H4 (cell line): ENCODE data around the gene PRKAA1. TPM values are rescaled to one million over a fixed set of nuclear protein-coding genes. Genes with fewer than 3 reads are reported as not detected.
A peak's percentile ranks its signal among the peaks of the same experiment; 100 is the strongest.

Experiments used
- DNase-seq: peaks from one replicate; pipeline ENCODE4 v3.0.0-alpha.2; 2015; ENCODE audit warnings: low spot score
- total RNA-seq: library from RNA; depleted of rRNA; stranded (reverse); fragments of >200 nt; shearing (Covaris generic); gene quantifications from 2 replicates; pipeline ENCODE4 v1.2.3, GENCODE V29; 2014

Gene PRKAA1
- total RNA-seq, 1 experiment from 2014 or later = 75.6 TPM

DNA sequence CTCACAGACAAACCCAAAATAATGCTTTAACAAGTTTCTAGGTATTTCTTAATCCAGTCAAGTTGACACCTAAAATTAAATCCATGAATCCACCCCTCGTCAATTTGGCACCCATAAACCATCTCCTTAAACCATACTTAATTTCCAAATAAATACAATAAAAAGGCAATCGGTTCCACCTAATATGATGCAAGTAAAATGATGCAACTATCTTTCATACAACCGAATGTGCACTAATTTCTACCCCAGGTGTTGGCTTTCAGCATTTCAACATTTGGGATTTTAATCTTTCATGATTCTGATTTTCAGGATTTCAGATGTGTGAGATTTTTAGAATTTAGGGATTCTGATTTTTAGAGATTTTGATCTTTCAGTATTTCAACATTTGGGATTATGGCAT is 17.3 kb downstream of the PRKAA1 start:
- no peak for DNase-seq

DNA sequence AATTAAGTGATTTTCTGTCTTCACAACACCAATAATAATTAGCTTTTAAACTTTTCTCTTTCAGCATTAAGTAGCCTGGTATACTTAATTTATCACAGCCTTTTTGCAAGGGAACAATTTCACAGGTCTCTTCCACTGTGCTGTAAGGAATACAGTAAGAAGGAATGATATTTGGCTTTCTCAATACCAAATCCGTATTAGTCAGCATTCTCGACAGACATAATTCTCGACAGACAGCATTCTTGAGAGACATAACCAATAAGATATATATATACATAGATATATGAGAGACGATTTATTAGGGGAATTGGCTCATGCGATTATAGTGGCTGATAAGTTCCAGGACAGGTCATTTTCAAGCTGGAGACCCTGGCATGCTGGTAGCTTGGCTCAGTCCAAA is 18.0 kb downstream of the PRKAA1 start:
- DNase-seq = no peak

DNA sequence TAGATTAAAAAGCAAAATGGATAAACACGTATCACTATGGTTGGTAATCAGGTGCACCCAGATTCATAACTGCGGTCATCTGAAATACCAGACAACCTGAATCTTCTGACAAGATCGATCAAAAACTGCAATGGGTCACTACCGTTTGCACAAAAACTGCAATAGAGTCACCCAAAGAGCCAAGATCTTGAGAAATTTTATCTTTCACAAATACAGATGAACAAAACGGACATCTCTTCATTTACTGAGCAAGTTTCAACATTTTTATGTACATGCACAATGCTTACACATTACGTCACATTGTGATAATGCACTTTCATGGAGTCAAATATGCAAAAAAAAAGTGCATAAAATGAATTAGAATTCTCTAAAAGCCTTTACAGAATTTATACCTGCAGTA is 18.6 kb downstream of the PRKAA1 start:
- no peak for DNase-seq

DNA sequence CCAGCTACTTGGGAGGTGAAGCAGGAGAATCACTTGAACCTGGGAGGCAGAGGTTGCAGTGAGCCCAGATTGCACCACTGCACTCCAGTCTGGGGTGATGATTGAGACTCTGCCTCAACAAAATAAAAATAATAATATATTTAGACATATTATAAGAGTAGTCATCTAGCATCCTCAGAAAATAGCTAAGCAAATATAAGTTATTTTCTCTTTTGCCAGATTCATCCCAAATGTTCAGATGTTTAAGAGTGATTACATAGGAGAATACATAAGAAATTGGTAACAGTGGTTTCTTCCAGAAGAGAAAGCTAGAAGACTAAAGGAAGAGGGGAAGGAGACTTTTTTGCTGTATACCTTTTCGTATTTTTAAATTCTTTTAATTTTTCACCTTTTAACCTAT is 20.0 kb downstream of the PRKAA1 start:
- no peak for DNase-seq

GRCh38 chr5:40776658-40776977 is 21.6 kb downstream of the PRKAA1 start:
- no peak for DNase-seq

GRCh38 chr5:40775846-40776657 is 22.1 kb downstream of the PRKAA1 start:
- no peak for DNase-seq

GRCh38 chr5:40775085-40775845 is 22.9 kb downstream of the PRKAA1 start:
- DNase-seq = no peak

DNA sequence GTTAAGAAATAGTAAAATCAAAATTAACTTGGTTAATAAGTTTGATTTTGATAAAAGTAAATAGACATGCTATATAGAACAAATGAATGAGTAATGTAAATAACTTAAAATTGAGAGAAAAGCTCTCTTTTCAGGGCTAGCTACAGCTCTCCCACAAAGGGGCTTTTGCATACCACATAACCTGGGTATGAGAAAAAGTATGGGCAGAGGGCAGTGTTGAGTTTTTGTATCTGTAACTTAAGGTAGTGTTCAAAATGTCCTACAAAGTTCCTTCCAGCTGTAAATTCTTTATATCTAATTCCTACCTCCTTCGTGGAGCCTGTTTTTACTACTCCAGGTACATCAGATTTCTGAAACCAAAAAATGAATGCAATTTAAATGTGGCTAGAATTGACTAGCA is 23.6 kb downstream of the PRKAA1 start:
- DNase-seq = no peak

DNA sequence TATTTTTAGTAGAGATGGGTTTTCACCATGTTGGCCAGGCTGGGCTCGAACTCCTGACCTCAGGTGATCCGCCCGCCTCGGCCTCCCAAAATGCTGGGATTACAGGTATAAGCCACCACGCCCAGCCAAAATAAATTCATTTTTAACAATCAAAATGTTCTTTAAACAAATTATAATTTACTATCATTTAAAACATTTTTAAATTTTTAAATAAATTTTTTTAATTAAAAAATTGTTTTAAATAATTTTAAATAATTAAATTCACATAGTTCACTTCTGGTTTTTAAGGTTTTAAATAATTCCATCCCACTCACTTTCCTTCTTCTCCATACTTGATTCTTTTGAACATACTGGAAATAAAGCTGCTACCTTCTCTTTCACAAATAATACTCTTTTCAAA is 27.4 kb downstream of the PRKAA1 start:
- no peak for DNase-seq

DNA sequence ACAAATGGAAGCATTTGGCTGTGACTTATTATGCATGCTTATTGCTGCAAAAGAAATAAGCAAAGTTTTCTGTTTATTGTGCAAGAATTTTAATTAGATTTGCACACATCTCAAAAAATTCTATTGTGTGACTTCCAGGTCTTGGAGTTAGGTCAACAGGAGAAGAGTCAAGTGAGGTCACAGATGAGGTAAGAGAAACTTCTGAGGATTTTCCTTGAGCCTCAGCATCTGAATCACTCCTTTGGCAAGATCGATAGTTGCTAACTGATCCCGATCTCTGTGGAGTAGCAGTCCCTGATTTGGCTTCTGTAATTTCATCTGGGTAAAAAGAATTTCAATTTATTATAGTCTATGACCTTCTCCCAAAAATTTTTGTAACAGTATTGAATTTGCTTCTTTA is 35.5 kb downstream of the PRKAA1 start:
- no peak for DNase-seq

GRCh38 chr5:40757400-40757799 is 40.8 kb downstream of the PRKAA1 start:
- no peak for DNase-seq

- peak; percentile 95 for DNase-seq
Measured at GRCh38 chr5:40755407-40756365, 42.5 kb downstream of the PRKAA1 start, which contains the start of gene TTC33. TTC33 (minus strand) TSS chr5:40755961; CDS start chr5:40747018, 8,943 bp downstream.

GRCh38 chr5:40755093-40755406 is 43.1 kb downstream of the PRKAA1 start:
- peak; percentile 83 for DNase-seq

- peak; percentile 20 for DNase-seq
Measured at GRCh38 chr5:40754381-40755092, 43.6 kb downstream of the PRKAA1 start.

GRCh38 chr5:40746703-40747102 is 51.5 kb downstream of the PRKAA1 start:
- DNase-seq = no peak

- no peak for DNase-seq
Measured at GRCh38 chr5:40743771-40744170, 54.4 kb downstream of the PRKAA1 start.

DNA sequence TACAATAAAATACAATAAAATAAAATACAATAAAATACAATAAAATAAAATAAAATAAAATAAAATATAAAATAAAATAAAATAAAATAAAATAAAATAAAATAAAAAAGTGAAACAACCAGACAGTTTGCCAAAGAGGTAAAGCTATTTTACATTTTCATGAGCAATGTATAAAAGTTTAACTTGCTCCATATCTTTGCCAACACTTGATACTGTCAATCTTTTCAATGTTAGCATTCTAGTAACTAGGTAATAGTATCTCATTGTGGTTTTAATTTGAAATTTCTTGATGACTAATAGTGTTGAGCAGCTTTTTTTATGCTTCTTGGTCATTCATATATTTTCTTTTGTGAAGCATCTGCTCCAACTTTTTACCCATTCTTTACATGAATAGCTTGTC is 59.7 kb downstream of the PRKAA1 start:
- DNase-seq = no peak

GRCh38 chr5:40736103-40736875 is 61.9 kb downstream of the PRKAA1 start:
- DNase-seq = peak; percentile 60

DNA sequence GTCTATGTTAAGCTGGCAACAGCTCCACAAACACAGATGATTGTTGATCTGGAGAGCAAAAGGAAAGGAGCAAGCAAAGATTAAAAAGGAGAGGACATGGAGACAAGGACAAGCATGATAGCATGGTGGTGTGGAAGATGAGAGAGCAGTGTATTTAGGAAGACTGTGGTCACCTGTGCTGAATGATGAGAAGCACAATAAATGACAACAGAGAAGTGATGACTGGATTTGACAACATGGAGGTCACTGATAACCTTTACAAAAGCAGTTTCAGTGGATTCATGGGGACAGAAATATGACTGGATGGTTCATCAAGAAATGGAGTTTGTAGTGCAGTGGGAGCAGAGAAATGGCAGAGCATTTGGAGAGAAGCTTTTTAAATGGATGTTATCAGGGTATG is 62.6 kb downstream of the PRKAA1 start:
- no peak for DNase-seq

DNA sequence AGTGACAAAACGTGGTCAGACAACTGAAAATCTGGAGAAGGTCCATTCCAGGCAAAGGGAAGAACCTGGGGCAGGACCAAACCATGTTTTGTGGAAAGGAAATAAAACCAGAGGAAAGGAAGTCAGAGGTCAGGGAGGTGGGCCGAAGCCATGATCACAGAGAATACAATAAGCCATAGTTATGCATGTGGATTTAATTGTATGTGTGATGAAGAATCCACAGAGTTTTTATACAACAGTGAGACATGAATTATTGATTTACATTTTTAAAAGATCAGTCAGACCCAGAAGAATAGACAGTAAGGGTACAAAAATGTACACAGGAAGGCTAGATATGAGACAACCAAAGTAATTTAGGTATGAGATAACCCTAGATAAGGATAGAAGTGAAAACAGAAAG is 63.2 kb downstream of the PRKAA1 start:
- DNase-seq = no peak
